Prostate gland (tissue), 2 donors: ENCODE data around the gene FRRS1L. TPM values are rescaled to one million over a fixed set of nuclear protein-coding genes. Genes with fewer than 3 reads are reported as not detected.
A peak's percentile ranks its signal among the peaks of the same experiment; 100 is the strongest.

Source experiments
- DNase-seq: peaks from one replicate; pipeline ENCODE4 v3.0.0-alpha.2; 2019; ENCODE audit warnings: low spot score
- H3K27ac ChIP-seq, 2 donors: fragments of 200-600 bp; sonication (generic); 2 replicates each; pipeline ENCODE4 v1.5.1; 2017 to 2019
- H3K27me3 ChIP-seq: fragments of 200-600 bp; sonication (generic); replicated peaks from 2 replicates; pipeline ENCODE4 v1.5.1; 2019; ENCODE audit not compliant: insufficient read depth
- H3K36me3 ChIP-seq, 2 donors: fragments of 200-600 bp; sonication (generic); 1 replicate in 1 of 2; 2 replicates in 1 of 2; pipeline versions ENCODE4 v1.5.1 to v1.8.1; 2017 to 2019
- H3K4me1 ChIP-seq: fragments of 200-600 bp; sonication (generic); replicated peaks from 2 replicates; pipeline ENCODE4 v1.5.1; 2019
- H3K4me3 ChIP-seq, 2 donors: fragments of 200-600 bp; sonication (generic); 2 replicates each; pipeline ENCODE4 v1.5.1; 2017 to 2019
- H3K9me3 ChIP-seq: fragments of 200-600 bp; sonication (generic); 2 replicates; pipeline ENCODE4 v1.5.1; 2017
- POLR2A ChIP-seq: fragments of 450-650 bp; IDR thresholded peaks from one replicate; pipeline ENCODE4 v1.6.1; 2016; ENCODE audit warnings: antibody characterized with exemption, mild to moderate bottlenecking
- POLR2AphosphoS5 ChIP-seq: sonication (generic); formaldehyde crosslinking; IDR thresholded peaks from one replicate; pipeline ENCODE4 v1.6.1; 2017; ENCODE audit warnings: antibody characterized with exemption
- WGBS: methylation state at CpG from one replicate; pipeline ENCODE4 v1.1.5; 2018; 5-methylcytosine and 5-hydroxymethylcytosine counted together
- intact Hi-C: fragments of 100-400 bp; cut with DNase I; formaldehyde crosslinking; loops from one replicate; pipeline ENCODE4 v1.14.2; 2022
- total RNA-seq, 2 donors: library from RNA; depleted of rRNA; stranded (reverse); fragments of >200 nt; gene quantifications; one replicate each; pipeline ENCODE4 v1.1.0, GENCODE V29; 2016
- TF ChIP-seq, protein P1 (sequence below), 4 experiments: fragments of 200-600 bp in 2 of 4; fragments of 450-650 bp in 2 of 4; sonication (generic) in 2 of 4; IDR thresholded peaks; 1 replicate in 3 of 4; 2 replicates in 1 of 4; pipeline ENCODE4 v1.5.1; 2016 to 2019; ENCODE audit warnings: antibody characterized with exemption in 4 of 4, mild to moderate bottlenecking in 2 of 4, moderate library complexity in 2 of 4

FRRS1L gene
- total RNA-seq, 2 donors from 2014 or later = 1.6 to 11.9 TPM

- no peaks in the 10 kb centered on the region for H3K9me3 ChIP-seq
- no peak overlapping the region for H3K4me3 ChIP-seq
- TF ChIP-seq POLR2A (no peak), POLR2AphosphoS5 (no peak)
- TF ChIP-seq, protein P1, sequence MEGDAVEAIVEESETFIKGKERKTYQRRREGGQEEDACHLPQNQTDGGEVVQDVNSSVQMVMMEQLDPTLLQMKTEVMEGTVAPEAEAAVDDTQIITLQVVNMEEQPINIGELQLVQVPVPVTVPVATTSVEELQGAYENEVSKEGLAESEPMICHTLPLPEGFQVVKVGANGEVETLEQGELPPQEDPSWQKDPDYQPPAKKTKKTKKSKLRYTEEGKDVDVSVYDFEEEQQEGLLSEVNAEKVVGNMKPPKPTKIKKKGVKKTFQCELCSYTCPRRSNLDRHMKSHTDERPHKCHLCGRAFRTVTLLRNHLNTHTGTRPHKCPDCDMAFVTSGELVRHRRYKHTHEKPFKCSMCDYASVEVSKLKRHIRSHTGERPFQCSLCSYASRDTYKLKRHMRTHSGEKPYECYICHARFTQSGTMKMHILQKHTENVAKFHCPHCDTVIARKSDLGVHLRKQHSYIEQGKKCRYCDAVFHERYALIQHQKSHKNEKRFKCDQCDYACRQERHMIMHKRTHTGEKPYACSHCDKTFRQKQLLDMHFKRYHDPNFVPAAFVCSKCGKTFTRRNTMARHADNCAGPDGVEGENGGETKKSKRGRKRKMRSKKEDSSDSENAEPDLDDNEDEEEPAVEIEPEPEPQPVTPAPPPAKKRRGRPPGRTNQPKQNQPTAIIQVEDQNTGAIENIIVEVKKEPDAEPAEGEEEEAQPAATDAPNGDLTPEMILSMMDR (IDR thresholded peaks at IDR 0.05) = no peak
- whole genome bisulfite sequencing = 68% methylated on average over 11 of the region's 11 CpGs
- no peak for DNase-seq
- no peaks in the 10 kb centered on the region for H3K27me3 ChIP-seq
- H3K27ac ChIP-seq = no peak overlapping the region
- no peaks in the 10 kb centered on the region for H3K4me1 ChIP-seq
- no peaks in the 10 kb centered on the region for H3K36me3 ChIP-seq
- intact Hi-C loops = no loop called here
These were observed 27.0 kb upstream of the FRRS1L start for GRCh38 chr9:109193974-109194556.

DNA sequence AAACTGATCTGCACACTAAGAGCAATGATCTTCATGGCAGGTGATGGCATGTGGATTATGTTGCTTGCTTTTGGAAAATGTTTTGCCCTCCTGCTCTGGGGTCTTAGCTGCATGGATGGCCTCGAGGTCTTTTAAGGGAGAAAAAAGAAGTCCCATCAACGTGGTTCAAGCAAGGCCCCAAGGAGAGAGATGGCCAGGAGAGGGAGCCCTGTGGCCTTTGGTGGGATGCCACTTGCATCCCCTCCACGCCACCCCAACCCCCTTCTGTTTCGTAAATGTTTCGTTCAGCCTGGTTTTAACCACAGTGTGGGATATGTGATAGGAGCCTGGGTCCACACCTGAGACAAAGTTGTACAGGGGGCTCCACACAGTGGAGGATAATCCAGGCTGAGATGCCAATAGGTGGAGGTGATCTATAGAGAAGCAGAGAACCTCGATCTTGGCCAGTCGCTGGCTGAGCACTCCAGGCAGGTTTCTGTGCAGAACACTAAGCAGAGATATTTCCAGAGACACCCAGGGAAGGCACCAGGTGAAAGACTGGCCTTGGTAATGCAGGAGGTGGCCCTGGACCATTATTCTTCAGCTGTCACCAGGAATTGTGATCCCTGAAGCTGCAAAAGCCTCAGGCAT, 25.8 kb upstream of the FRRS1L start:
- Histone ChIP-seq H3K27me3 (no peaks in the 10 kb centered on the region), H3K4me1 (no peaks in the 10 kb centered on the region), H3K27ac (no peak overlapping the region), H3K9me3 (no peaks in the 10 kb centered on the region), H3K4me3 (no peak overlapping the region), H3K36me3 (no peaks in the 10 kb centered on the region)
- WGBS = 41% methylated on average over 5 of the region's 7 CpGs
- intact Hi-C loops = no loop called here
- TF ChIP-seq POLR2AphosphoS5 (peak; percentile 13), POLR2A (no peak)
- TF ChIP-seq, protein P1 (IDR thresholded peaks at IDR 0.05) = peak in 3 of 4 experiments; percentile 47 to 71 (median 63)
- DNase-seq = peak; percentile 15

GRCh38 chr9:109191746-109192145, 24.7 kb upstream of the FRRS1L start:
- no peaks in the 10 kb centered on the region for H3K36me3 ChIP-seq
- H3K9me3 ChIP-seq = no peaks in the 10 kb centered on the region
- WGBS = 86% methylated on average over 9 of the region's 9 CpGs
- no peak overlapping the region for H3K27ac ChIP-seq
- no peak overlapping the region for H3K4me3 ChIP-seq
- intact Hi-C loops = no loop called here
- DNase-seq = no peak
- no peaks in the 10 kb centered on the region for H3K4me1 ChIP-seq
- H3K27me3 ChIP-seq = no peaks in the 10 kb centered on the region
- TF ChIP-seq POLR2A (no peak), POLR2AphosphoS5 (no peak)
- TF ChIP-seq, protein P1 (IDR thresholded peaks at IDR 0.05) = no peak

DNA sequence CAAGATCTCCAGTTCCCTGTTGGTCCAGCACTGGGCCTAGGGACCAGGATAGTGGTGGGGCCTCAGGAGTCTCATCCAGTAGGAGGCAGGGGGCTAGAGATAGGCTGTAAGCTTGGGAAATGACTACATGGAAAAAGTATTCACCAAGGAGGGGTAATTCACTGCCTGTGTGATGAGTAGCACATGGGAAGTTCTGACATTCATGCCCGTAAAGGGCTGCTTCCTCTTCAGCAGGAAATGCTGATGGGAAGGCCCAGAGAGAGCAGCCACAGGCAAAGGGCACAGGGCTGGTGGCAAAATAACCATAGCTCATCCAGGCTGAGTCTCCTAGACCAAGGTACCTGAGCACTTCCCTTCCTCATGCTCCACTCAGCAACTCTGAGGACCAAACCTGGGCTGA, 23.1 kb upstream of the FRRS1L start:
- no peaks in the 10 kb centered on the region for H3K4me1 ChIP-seq
- WGBS = 93% methylated on average over 1 of the region's 1 CpG
- H3K27ac ChIP-seq = no peak overlapping the region
- TF ChIP-seq, protein P1 (IDR thresholded peaks at IDR 0.05) = no peak
- TF ChIP-seq POLR2AphosphoS5 = no peak
- TF ChIP-seq POLR2A = no peak
- H3K27me3 ChIP-seq = no peaks in the 10 kb centered on the region
- H3K9me3 ChIP-seq = no peaks in the 10 kb centered on the region
- intact Hi-C loops = no loop called here
- no peak overlapping the region for H3K4me3 ChIP-seq
- no peak for DNase-seq
- no peaks in the 10 kb centered on the region for H3K36me3 ChIP-seq
